Lung (tissue), 12 donors: ENCODE measurements around the gene ABCA12. TPM values are rescaled to one million over a fixed set of nuclear protein-coding genes. Genes with fewer than 3 reads are reported as not detected.

Source experiments
- ATAC-seq: fragments of 200-7000 bp; cut with Tn5 transposase; one replicate; pipeline ENCODE4 v1.9.1; 2020; ENCODE audit warnings: moderate number of reproducible peaks; ENCODE audit not compliant: insufficient read depth, low FRiP score
- DNase-seq, 3 donors: peaks; one replicate each; pipeline ENCODE4 v3.0.0-alpha.2; 2013 to 2017
- H3K27ac ChIP-seq, 2 donors: one replicate each; pipeline ENCODE4 v1.5.1; 2013; ENCODE audit warnings: mild to moderate bottlenecking in 2 of 2, moderate library complexity in 2 of 2, control low read depth in 1 of 2, inconsistent platforms in 1 of 2, low read depth in 1 of 2, low read length in 1 of 2
- H3K27me3 ChIP-seq, 3 donors: one replicate each; pipeline ENCODE4 v1.5.1; 2013; ENCODE audit warnings: low read length in 2 of 3; ENCODE audit not compliant: control insufficient read depth in 3 of 3, insufficient read depth in 3 of 3
- H3K36me3 ChIP-seq, 4 donors: one replicate each; pipeline ENCODE4 v1.5.1; 2013; ENCODE audit warnings: low read length in 4 of 4, mild to moderate bottlenecking in 1 of 4, moderate library complexity in 1 of 4; ENCODE audit not compliant: control insufficient read depth in 4 of 4, insufficient read depth in 4 of 4
- H3K4me1 ChIP-seq, 5 donors: one replicate each; pipeline ENCODE4 v1.5.1; 2013; ENCODE audit warnings: low read length in 5 of 5, mild to moderate bottlenecking in 2 of 5, moderate library complexity in 1 of 5; ENCODE audit not compliant: control insufficient read depth in 5 of 5, insufficient read depth in 5 of 5
- H3K4me3 ChIP-seq: one replicate; pipeline ENCODE4 v1.5.1; 2013; ENCODE audit warnings: mild to moderate bottlenecking, control low read depth, moderate library complexity
- H3K9ac ChIP-seq, 2 donors: one replicate each; pipeline ENCODE4 v1.5.1; 2013; ENCODE audit warnings: low read length in 2 of 2, control low read depth in 1 of 2; ENCODE audit not compliant: insufficient read depth in 1 of 2
- H3K9me3 ChIP-seq, 4 donors: one replicate each; pipeline ENCODE4 v1.5.1; 2013; ENCODE audit warnings: low read length in 3 of 4, mild to moderate bottlenecking in 1 of 4, moderate library complexity in 1 of 4; ENCODE audit not compliant: control insufficient read depth in 4 of 4, insufficient read depth in 3 of 4
- CTCF ChIP-seq: IDR thresholded peaks from 2 replicates; pipeline ENCODE4 v1.5.1; 2012; ENCODE audit warnings: mild to moderate bottlenecking; ENCODE audit errors: control extremely low read depth, extremely low read depth
- WGBS, 2 donors: extraction: QIAGEN DNeasy Blood & Tissue Kit; methylation state at CpG; one replicate each; pipeline ENCODE4 v1.1.7; 2013; 5-methylcytosine and 5-hydroxymethylcytosine counted together
- polyA plus RNA-seq, 2 donors: library from polyadenylated mRNA; stranded (reverse); fragments of 200-250 nt; gene quantifications; one replicate each; pipeline ENCODE4 v1.2.1, GENCODE V29; 2013
- total RNA-seq, 2 donors: library from RNA; depleted of rRNA in 1 of 2; stranded (reverse); fragments of >200 nt in 1 of 2; gene quantifications; one replicate each; pipeline ENCODE4 v1.2.1, GENCODE V29; 2014 to 2021
- donor health status: control.
- donor health status: control.
- donor health status: Bipolar disorder and iron deficiency.
- donor health status: healthy.
- donor health status: DM: yes; HTN: yes; CAD: no.

Gene ABCA12
- total and polyA plus RNA-seq, 4 donors: 0.06 to 2.2 (median 0.19) TPM

- no peak for DNase-seq
- no peak for TF ChIP-seq CTCF
- Histone ChIP-seq H3K9me3 (no peaks in the 10 kb centered on the region), H3K4me1 (no peaks in the 10 kb centered on the region), H3K4me3 (no peak overlapping the region), H3K9ac (no peak overlapping the region), H3K36me3 (no peaks in the 10 kb centered on the region), H3K27me3 (no peaks in the 10 kb centered on the region), H3K27ac (no peak overlapping the region)
- WGBS, 2 donors: 90 to 97% methylated on average over 2 of the region's 2 CpGs
- no peak for ATAC-seq
Observed at GRCh38 chr2:215141706-215142105, 3.3 kb upstream of the ABCA12 start.

- 76 to 82% methylated on average over 4 of the region's 4 CpGs for WGBS, 2 donors
- no peak overlapping the region for H3K9ac ChIP-seq
- no peak for TF ChIP-seq CTCF
Observed at GRCh38 chr2:215140166-215140707, 1.8 kb upstream of the ABCA12 start.

GRCh38 chr2:215137741-215138340 is 585 bp downstream of the ABCA12 start:
- Histone ChIP-seq H3K4me1 (no peaks in the 10 kb centered on the region), H3K36me3 (no peaks in the 10 kb centered on the region), H3K27ac (no peak overlapping the region), H3K9ac (no peak overlapping the region), H3K4me3 (no peak overlapping the region), H3K27me3 (no peaks in the 10 kb centered on the region), H3K9me3 (peaks cover 0 to 3% (median 0%) of the 10 kb centered on the region in 4 donors)
- WGBS, 2 donors: 65 to 71% methylated on average over 6 of the region's 6 CpGs
- DNase-seq: no peak
- ATAC-seq: no peak
- no peak for TF ChIP-seq CTCF

More at GRCh38 chr2:215140166-215140707, 1.8 kb upstream of the ABCA12 start:
- Histone ChIP-seq H3K27ac (no peak overlapping the region), H3K4me3 (no peak overlapping the region), H3K9me3 (no peaks in the 10 kb centered on the region), H3K36me3 (no peaks in the 10 kb centered on the region), H3K4me1 (no peaks in the 10 kb centered on the region), H3K27me3 (no peaks in the 10 kb centered on the region)
- DNase-seq (no peak), ATAC-seq (no peak)

- Histone ChIP-seq H3K27ac (no peak overlapping the region), H3K9me3 (peaks cover 0 to 4% (median 0%) of the 10 kb centered on the region in 4 donors), H3K9ac (no peak overlapping the region), H3K36me3 (no peaks in the 10 kb centered on the region), H3K27me3 (no peaks in the 10 kb centered on the region), H3K4me3 (no peak overlapping the region), H3K4me1 (no peaks in the 10 kb centered on the region)
- ATAC-seq (no peak), DNase-seq (no peak)
- WGBS, 2 donors: 47 to 66% methylated on average over 3 of the region's 3 CpGs
- TF ChIP-seq CTCF: no peak
Observed at GRCh38 chr2:215137329-215137686, 1.1 kb downstream of the ABCA12 start.
